ENCODE data around the gene MEP1A. TPM values are rescaled to one million over a fixed set of nuclear protein-coding genes. Genes with fewer than 3 reads are reported as not detected.
A peak's percentile ranks its signal among the peaks of the same experiment; 100 is the strongest.
"Not testable (repeated sequence)": the region's sequence is repeated elsewhere in the genome, so short reads cannot be mapped to it uniquely, and the experiment has no call there.

Gene MEP1A
- total RNA-seq, 5 donors from 2014 or later (not counting 1 experiment from before 2014, with no cell fraction given), result not detected

DNA sequence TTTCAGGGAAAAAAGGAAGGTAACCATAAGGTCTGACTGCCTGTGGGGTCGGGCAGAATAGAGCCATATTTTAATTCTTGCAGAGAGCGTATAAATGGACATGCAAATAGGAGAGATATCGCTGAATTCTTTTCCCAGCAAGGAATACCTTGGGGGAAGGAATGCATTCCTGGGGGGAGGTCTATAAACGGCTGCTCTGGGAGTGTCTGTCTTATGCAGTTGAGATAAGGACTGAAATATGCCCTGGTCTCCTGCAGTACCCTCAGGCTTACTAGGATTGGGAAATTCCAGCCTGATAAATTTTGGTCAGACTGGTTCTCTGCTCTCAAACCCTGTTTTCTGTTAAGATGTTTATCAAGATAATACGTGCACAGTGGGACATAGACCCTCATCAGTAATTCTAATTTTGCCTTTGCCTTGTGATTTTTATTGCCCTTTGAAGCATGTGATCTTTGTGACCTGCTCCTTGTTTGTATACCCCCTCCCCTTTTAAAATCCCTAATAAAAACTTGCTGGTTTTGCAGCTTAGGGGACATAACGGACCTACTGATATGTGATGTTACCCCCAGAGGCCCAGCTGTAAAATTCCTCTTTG, 49.2 kb downstream of the MEP1A start:
- H3K4me3 Mint-ChIP-seq, H3K4me1 Mint-ChIP-seq: not testable (repeated sequence)

DNA sequence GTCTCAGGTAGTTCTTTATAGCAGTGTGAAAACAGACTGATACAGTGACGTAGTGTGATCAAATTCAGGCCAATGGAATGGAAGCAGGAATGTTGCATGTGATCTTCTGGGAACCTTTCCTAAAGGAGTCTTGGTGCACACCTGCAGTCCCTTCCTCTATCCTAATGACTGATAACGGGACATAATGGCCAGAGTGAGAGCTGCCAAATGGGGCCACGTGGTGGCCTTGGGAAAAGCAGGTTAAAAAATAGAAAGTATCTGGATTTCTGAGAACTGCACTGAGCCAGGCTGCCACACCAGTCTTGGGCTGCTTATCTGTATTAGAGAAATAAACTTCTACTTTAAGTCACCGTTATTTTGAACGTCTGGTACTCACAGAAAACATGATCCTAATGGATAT, 51.9 kb downstream of the MEP1A start:
- H3K36me3 Mint-ChIP-seq, result no peaks in the 10 kb centered on the region
- Histone ChIP-seq H3K27ac (ENCODE audit: low read length) (no peak overlapping the region), H3K36me3 (ENCODE audit: control insufficient read depth in 2 of 2, extremely low read depth in 1 of 2, insufficient read depth in 1 of 2, low read length in 1 of 2) (no peaks in the 10 kb centered on the region), H3K27me3 (replicated peaks in 1 of 2; ENCODE audit: control insufficient read depth in 2 of 2, extremely low read depth in 1 of 2, insufficient read depth in 2 of 2, low read length in 1 of 2) (peaks cover 0 to 8% of the 10 kb centered on the region in 2 experiments), H3K4me1 (ENCODE audit: control insufficient read depth in 1 of 2, extremely low read depth in 1 of 2, insufficient read depth in 2 of 2, low read length in 2 of 2) (peaks cover 0 to 2% of the 10 kb centered on the region in 2 experiments), H3K9me3 (no peaks in the 10 kb centered on the region), H3K4me3 (ENCODE audit: control insufficient read depth in 1 of 2, extremely low read depth in 1 of 2, low read length in 1 of 2) (no peak overlapping the region)
- H3K27me3 Mint-ChIP-seq, result peaks cover 18 to 29% of the 10 kb centered on the region in 2 donors
- ATAC-seq (replicated peaks in 1 of 4) (no peak), DNase-seq (no peak)
- peaks cover 0 to 8% (median 8%) of the 10 kb centered on the region in 3 donors for H3K4me1 Mint-ChIP-seq
- peaks cover 6 to 28% (median 20%) of the 10 kb centered on the region in 3 donors for H3K9me3 Mint-ChIP-seq
- WGBS (ENCODE audit: insufficient coverage), result no CpG with 5 or more reads among the region's 5 CpGs
- ChIA-PET POLR2A (no interaction called here), CTCF (no interaction called here)
- H3K4me3 Mint-ChIP-seq, result no peak overlapping the region
- no peak overlapping the region for H3K27ac Mint-ChIP-seq

More for the DNA sequence above, 49.2 kb downstream of the MEP1A start:
- DNase-seq; CTCF ChIA-PET; H3K4me1 ChIP-seq (ENCODE audit: control insufficient read depth in 1 of 2, extremely low read depth in 1 of 2, insufficient read depth in 2 of 2, low read length in 2 of 2); H3K27ac ChIP-seq (ENCODE audit: low read length); H3K36me3 Mint-ChIP-seq; H3K9me3 ChIP-seq; H3K4me3 ChIP-seq (ENCODE audit: control insufficient read depth in 1 of 2, extremely low read depth in 1 of 2, low read length in 1 of 2); H3K36me3 ChIP-seq (ENCODE audit: control insufficient read depth in 2 of 2, extremely low read depth in 1 of 2, insufficient read depth in 1 of 2, low read length in 1 of 2); POLR2A ChIA-PET; H3K27me3 ChIP-seq (replicated peaks in 1 of 2; ENCODE audit: control insufficient read depth in 2 of 2, extremely low read depth in 1 of 2, insufficient read depth in 2 of 2, low read length in 1 of 2); H3K27ac Mint-ChIP-seq; ATAC-seq (replicated peaks in 1 of 4): not testable (repeated sequence)
- Mint-ChIP-seq H3K27me3 (peaks cover 0 to 17% of the 10 kb centered on the region in 2 donors), H3K9me3 (peaks cover 6 to 28% (median 20%) of the 10 kb centered on the region in 3 donors)
- WGBS (ENCODE audit: insufficient coverage), result 72% methylated on average over 3 of the region's 6 CpGs

DNA sequence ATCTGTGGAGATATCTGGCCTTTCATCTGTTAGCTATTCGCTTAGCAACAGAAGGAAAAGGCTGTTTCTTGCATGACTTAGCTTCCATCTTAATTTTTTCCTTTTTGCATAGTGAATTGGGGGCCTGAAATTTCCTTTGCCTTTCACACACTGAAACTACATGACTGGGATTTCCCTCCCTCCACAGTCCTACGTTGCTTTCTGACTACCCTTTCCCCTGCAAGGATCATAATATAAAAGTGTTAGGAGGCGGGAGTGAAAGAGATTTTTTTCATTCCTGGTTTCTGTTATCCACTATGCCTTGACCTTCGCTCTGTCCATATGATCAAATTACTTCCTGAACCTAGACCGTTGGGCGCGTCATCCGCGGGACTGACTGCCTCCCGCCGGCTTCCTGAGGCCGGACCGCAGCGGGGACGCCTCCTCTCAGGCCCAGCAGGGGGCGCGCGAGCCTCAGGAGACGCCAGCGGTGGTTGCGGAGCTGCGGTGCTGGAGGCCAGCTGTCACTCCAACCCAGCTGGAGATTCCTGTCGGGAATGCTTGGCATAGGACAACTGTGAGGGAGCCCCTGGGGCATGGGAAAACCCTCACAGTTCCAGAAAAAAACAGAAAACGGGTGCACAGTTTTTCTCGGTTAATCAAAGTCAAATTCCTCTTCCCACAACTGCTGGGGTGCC, 55.6 kb downstream of the MEP1A start:
- Mint-ChIP-seq H3K4me1 (peaks cover 0 to 8% (median 8%) of the 10 kb centered on the region in 3 donors), H3K27ac (no peak overlapping the region)

DNA sequence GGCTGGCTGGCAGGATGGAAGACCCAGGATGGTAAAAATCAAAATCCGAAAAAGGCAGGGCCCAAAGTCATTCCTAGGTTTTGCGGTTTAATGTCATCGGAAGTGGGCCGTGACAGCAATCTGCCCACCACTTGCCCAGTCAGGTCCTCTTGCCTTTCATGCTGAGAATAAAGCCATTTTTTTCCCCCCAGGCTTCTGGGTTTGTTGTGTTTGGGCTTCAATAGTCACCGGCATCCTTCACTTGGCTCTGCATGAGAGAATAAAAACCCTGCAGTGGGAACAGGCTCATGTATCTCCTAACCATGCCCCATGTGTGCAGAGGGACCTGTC, 56.1 kb downstream of the MEP1A start:
- Mint-ChIP-seq H3K27me3 (peaks cover 24 to 29% of the 10 kb centered on the region in 2 donors), H3K36me3 (no peaks in the 10 kb centered on the region), H3K4me3 (no peak overlapping the region), H3K4me1 (peaks cover 0 to 8% (median 8%) of the 10 kb centered on the region in 3 donors), H3K9me3 (no peaks in the 10 kb centered on the region), H3K27ac (no peak overlapping the region)
- ChIA-PET CTCF (no interaction called here), POLR2A (no interaction called here)
- WGBS (ENCODE audit: insufficient coverage), result 54% methylated on average over 2 of the region's 5 CpGs
- Histone ChIP-seq H3K9me3 (no peaks in the 10 kb centered on the region), H3K4me1 (ENCODE audit: control insufficient read depth in 1 of 2, extremely low read depth in 1 of 2, insufficient read depth in 2 of 2, low read length in 2 of 2) (peaks cover 0 to 2% of the 10 kb centered on the region in 2 experiments), H3K27me3 (replicated peaks in 1 of 2; ENCODE audit: control insufficient read depth in 2 of 2, extremely low read depth in 1 of 2, insufficient read depth in 2 of 2, low read length in 1 of 2) (peaks cover 0 to 8% of the 10 kb centered on the region in 2 experiments), H3K36me3 (ENCODE audit: control insufficient read depth in 2 of 2, extremely low read depth in 1 of 2, insufficient read depth in 1 of 2, low read length in 1 of 2) (no peaks in the 10 kb centered on the region), H3K4me3 (ENCODE audit: control insufficient read depth in 1 of 2, extremely low read depth in 1 of 2, low read length in 1 of 2) (no peak overlapping the region), H3K27ac (ENCODE audit: low read length) (no peak overlapping the region)
- DNase-seq, result no peak
- no peak for ATAC-seq (replicated peaks in 1 of 4)

More for the DNA sequence above, 55.6 kb downstream of the MEP1A start:
- DNase-seq (peak in 32 of 35 experiments; percentile 4 to 62 (median 34)), ATAC-seq (replicated peaks in 1 of 4) (peak; percentile 29 to 70 (median 62))
- Mint-ChIP-seq H3K9me3 (no peaks in the 10 kb centered on the region), H3K4me3 (peak overlapping the region in 2 of 3 donors; percentile 18 to 34), H3K27me3 (peaks cover 24 to 32% of the 10 kb centered on the region in 2 donors), H3K36me3 (no peaks in the 10 kb centered on the region)
- ChIA-PET CTCF (no interaction called here), POLR2A (no interaction called here)
- no peak overlapping the region for H3K4me3 ChIP-seq (ENCODE audit: control insufficient read depth in 1 of 2, extremely low read depth in 1 of 2, low read length in 1 of 2)
- H3K36me3 ChIP-seq (ENCODE audit: control insufficient read depth in 2 of 2, extremely low read depth in 1 of 2, insufficient read depth in 1 of 2, low read length in 1 of 2), result no peaks in the 10 kb centered on the region
- peaks cover 0 to 8% of the 10 kb centered on the region in 2 experiments for H3K27me3 ChIP-seq (replicated peaks in 1 of 2; ENCODE audit: control insufficient read depth in 2 of 2, extremely low read depth in 1 of 2, insufficient read depth in 2 of 2, low read length in 1 of 2)
- 13% methylated on average over 23 of the region's 25 CpGs for WGBS (ENCODE audit: insufficient coverage)
- H3K27ac ChIP-seq (ENCODE audit: low read length), result no peak overlapping the region
- H3K4me1 ChIP-seq (ENCODE audit: control insufficient read depth in 1 of 2, extremely low read depth in 1 of 2, insufficient read depth in 2 of 2, low read length in 2 of 2), result peaks cover 0 to 2% of the 10 kb centered on the region in 2 experiments
- H3K9me3 ChIP-seq, result no peaks in the 10 kb centered on the region

DNA sequence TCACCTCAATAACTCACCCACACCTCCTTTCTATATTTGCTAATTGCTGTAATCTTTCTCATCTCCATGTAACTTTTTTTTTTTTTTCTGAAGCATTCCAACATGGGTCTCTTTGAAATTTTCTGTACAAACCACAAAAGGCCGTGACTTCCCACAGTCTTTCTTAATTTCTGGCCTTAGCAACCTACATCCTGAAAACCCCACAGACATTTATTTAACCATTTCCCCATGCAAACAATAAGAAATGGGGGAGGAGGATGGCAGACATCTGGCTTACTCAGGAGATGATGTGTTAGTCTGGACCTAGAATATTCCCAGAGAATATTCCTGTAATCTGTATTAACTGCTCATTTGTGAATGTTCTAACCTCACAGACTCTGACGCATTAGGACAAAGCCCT, 57.6 kb downstream of the MEP1A start:
- H3K36me3 Mint-ChIP-seq, result no peaks in the 10 kb centered on the region
- H3K27me3 Mint-ChIP-seq, result peaks cover 21 to 24% of the 10 kb centered on the region in 2 donors
- no peak for DNase-seq
- CTCF ChIA-PET, result no interaction called here
- H3K27me3 ChIP-seq (replicated peaks in 1 of 2; ENCODE audit: control insufficient read depth in 2 of 2, extremely low read depth in 1 of 2, insufficient read depth in 2 of 2, low read length in 1 of 2), result peaks cover 0 to 8% of the 10 kb centered on the region in 2 experiments
- no peak overlapping the region for H3K4me3 ChIP-seq (ENCODE audit: control insufficient read depth in 1 of 2, extremely low read depth in 1 of 2, low read length in 1 of 2)
- H3K4me1 ChIP-seq (ENCODE audit: control insufficient read depth in 1 of 2, extremely low read depth in 1 of 2, insufficient read depth in 2 of 2, low read length in 2 of 2), result peaks cover 0 to 2% of the 10 kb centered on the region in 2 experiments
- no peak overlapping the region for H3K27ac ChIP-seq (ENCODE audit: low read length)
- POLR2A ChIA-PET, result no interaction called here
- peaks cover 0 to 8% (median 8%) of the 10 kb centered on the region in 3 donors for H3K4me1 Mint-ChIP-seq
- no peak overlapping the region for H3K27ac Mint-ChIP-seq
- no peak overlapping the region for H3K4me3 Mint-ChIP-seq
- WGBS (ENCODE audit: insufficient coverage), result no CpG with 5 or more reads among the region's 2 CpGs
- H3K9me3 Mint-ChIP-seq, result no peaks in the 10 kb centered on the region
- ATAC-seq (replicated peaks in 1 of 4), result no peak
- no peaks in the 10 kb centered on the region for H3K9me3 ChIP-seq
- H3K36me3 ChIP-seq (ENCODE audit: control insufficient read depth in 2 of 2, extremely low read depth in 1 of 2, insufficient read depth in 1 of 2, low read length in 1 of 2), result no peaks in the 10 kb centered on the region

DNA sequence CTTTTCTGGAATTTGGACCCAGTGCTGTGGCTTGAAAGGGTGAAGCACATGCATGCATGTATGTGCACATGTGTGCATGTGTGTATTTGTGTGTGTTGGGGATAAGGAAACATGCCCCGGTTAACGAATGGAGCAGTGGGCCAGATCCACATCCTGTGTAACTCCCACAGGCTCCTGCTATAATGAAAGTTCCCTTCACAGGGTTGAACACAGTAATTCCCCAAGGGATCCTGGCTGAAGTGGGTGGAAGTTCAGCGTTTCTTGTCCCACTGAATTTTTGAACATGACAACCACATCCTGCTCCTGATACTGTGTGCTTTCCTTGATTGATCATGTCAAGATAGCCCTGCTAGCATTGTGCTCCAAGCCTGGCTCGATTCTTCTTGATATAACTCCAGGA, 58.4 kb downstream of the MEP1A start:
- H3K4me3 ChIP-seq (ENCODE audit: control insufficient read depth in 1 of 2, extremely low read depth in 1 of 2, low read length in 1 of 2); H3K27me3 ChIP-seq (replicated peaks in 1 of 2; ENCODE audit: control insufficient read depth in 2 of 2, extremely low read depth in 1 of 2, insufficient read depth in 2 of 2, low read length in 1 of 2); H3K9me3 Mint-ChIP-seq; H3K4me3 Mint-ChIP-seq; H3K4me1 Mint-ChIP-seq; H3K27ac Mint-ChIP-seq; POLR2A ChIA-PET; ATAC-seq (replicated peaks in 1 of 4); H3K36me3 Mint-ChIP-seq; H3K9me3 ChIP-seq; H3K4me1 ChIP-seq (ENCODE audit: control insufficient read depth in 1 of 2, extremely low read depth in 1 of 2, insufficient read depth in 2 of 2, low read length in 2 of 2); H3K27ac ChIP-seq (ENCODE audit: low read length); DNase-seq; H3K36me3 ChIP-seq (ENCODE audit: control insufficient read depth in 2 of 2, extremely low read depth in 1 of 2, insufficient read depth in 1 of 2, low read length in 1 of 2): not testable (repeated sequence)
- peaks cover 19 to 24% of the 10 kb centered on the region in 2 donors for H3K27me3 Mint-ChIP-seq
- CTCF ChIA-PET, result interaction anchor here in 1 of 2 donors (0.6 kb wide), 1 partner anchor 69 kb away, joined by 3 read pairs; no protein-coding TSS in a partner anchor
- WGBS (ENCODE audit: insufficient coverage), result 83% methylated on average over 1 of the region's 4 CpGs
